Activated CD4-positive, alpha-beta T cell treated with anti-CD3 and anti-CD28 coated beads, Interleukin-2, Interleukin-4, amounts not matched to agents 100 ng/mL and 50 ng/mL, durations not matched to agents 16 hours and 8 hours (primary cell): ENCODE data around the gene TMEM51.

Experiments
- DNase-seq: peaks from one replicate; pipeline ENCODE4 v3.0.0-alpha.2; 2020; ENCODE audit warnings: low spot score

The TMEM51 gene

GRCh38 chr1:15177710-15178166 lies 24.2 kb downstream of the TMEM51 start:
- no peak for DNase-seq

DNA sequence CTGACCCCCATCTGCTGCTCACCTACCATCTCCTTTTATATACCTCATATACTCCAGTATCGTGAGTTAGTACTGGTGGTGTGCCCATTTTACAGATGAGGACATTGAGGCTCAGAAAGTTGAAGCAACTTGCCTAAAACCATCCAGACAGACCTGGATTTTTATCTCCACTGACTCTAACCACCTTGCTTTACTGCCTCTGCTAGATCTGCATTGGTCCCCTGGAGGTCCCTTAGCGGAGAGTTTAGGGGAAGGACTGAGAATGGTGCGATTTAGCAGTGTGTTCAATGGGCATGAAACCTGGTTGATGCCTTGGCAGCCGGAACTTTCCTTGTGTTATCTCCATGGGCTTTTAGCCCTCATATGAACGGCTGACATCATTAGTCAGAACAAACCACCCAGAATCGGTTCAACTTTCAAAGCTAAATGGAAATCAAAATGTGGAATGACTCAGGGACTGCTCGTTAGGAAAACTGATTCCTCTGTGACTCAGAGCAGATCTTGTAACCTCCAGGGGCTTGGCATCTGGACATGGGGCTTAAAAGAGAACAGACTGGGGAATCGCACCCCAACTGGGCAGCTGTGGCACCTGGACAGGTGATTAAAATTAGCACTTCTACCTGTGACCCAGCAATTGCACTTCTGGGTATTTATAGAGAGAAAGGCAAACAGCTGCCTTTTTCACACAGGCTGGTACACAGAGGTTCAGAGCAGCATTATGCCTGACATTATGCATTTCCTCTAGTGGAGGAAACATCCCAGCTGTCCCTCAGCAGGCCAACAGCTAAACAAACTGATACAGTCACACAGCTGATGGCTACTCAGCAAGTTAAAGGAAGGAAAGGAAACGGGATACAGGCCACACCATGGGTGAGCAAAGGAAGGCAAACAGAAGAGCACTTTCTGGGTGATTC lies 25.3 kb downstream of the TMEM51 start:
- no peak for DNase-seq

- no peak for DNase-seq
These were observed 25.9 kb downstream of the TMEM51 start for GRCh38 chr1:15179485-15179883.

DNA sequence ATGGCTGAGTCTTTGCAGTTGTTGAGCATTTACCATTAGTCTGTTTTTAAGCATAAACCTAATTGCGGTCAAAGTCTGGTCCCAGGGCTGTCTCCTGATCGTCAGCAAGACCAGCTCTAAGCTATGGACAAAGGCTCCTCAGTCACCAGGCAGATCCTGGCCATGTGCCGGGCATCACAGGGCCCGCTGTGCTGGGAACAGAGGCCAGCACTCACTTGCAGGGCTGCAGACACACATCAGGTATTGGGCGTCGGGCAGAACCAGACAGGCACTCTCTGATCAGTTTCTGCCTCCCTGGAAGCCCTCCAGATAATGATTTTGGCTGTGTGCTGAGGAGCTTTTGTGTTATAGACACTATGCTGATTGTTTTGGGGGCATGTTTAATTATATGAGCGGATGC lies 26.6 kb downstream of the TMEM51 start:
- no peak for DNase-seq

- no peak for DNase-seq
These were observed 27.5 kb downstream of the TMEM51 start for GRCh38 chr1:15180945-15181523.

DNA sequence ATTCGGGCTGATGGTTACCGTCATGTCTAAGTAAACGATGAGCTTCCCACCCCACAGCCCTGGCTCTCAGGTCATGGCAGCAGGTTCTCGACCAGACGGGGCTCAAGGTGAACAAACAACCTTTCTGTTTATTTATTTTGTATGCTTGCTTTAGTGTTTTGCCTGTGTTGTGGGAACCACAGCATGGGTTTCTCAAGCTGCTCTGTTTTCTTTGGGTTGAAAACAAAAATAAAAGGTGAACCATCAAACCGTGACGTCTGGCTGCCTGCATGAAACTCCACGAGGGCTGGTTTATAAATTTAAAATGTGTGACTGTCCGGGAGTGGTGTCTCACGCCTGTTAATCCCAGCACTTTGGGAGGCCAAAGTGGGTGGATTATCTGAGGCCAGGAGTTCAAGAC lies 28.0 kb downstream of the TMEM51 start:
- DNase-seq = no peak

DNA sequence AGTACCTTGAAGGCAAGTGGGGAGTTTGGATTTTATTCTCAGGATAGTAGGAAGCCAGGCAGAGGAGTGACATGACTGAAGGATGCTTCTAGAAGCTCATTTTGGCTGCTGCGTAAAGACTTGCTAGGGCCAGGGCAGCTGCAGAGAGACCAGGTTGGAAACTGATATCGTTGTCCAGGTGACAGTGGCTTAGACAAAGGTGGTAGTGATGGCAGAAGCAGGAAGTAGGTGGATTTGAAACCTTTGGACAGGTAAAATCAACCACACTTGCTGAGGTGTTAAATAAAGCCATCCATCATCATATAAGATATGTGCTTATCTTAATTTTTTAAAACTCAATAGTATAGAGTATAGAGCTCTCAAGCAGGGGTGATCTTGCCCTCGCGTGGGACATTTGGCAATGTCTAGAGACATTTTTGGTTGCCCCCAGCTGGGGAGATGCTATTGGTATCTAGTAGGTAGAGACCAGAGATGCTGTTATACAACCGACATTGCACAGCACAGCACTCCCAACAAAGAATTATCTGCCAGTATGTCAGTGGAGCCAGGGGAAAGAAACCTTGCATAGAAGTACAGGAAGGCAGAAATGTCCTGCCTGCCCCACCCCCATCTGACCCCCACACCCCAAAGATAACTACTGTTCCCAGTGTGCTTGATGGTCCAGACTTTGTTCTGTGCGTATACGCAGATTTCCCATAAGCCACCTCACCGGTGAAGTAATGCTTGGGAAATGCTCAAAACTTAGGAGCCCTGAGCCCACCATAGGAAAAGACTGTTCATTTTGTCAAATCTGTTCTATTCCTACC lies 31.1 kb downstream of the TMEM51 start:
- DNase-seq = no peak

GRCh38 chr1:15185617-15186016 lies 32.1 kb downstream of the TMEM51 start:
- no peak for DNase-seq

DNA sequence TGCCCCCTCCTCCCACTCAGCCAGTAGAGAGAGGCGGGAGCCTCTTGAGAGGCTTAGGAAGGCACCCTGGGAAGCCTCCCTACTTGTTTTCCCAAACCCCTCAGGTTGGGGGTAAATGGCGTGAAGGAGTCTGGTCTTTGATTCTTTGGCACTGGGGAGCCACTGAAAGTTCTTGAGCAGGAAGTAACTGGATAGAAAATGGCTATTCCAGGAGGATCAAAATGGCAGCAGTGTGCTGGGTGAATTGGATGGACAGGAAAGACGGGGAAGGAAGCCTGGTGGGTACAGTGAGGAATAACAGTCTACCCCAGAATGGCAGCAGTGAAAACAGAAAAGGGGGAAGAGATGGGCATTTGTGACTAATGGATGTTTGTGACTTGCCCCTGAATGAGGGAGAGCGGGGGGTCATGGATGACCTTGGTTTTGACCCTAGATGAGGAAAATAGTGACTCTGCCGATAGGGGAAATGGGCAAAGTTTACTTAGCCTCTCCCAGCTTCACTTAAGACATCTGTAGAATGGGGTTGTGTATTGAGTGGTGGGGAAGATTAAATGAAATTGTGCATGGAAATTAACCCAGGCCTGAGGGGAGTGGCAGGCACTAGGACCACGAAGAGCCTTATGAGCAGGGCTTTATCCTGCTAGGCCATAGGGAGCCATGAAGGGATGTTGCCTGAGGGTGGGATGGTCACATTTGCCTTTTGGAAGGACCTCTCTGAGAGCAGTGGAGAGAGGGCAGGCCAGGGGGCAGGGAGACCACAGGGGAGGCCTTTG lies 32.7 kb downstream of the TMEM51 start:
- no peak for DNase-seq

GRCh38 chr1:15186846-15187151 lies 33.3 kb downstream of the TMEM51 start:
- no peak for DNase-seq

GRCh38 chr1:15187175-15188129 lies 33.9 kb downstream of the TMEM51 start:
- no peak for DNase-seq

DNA sequence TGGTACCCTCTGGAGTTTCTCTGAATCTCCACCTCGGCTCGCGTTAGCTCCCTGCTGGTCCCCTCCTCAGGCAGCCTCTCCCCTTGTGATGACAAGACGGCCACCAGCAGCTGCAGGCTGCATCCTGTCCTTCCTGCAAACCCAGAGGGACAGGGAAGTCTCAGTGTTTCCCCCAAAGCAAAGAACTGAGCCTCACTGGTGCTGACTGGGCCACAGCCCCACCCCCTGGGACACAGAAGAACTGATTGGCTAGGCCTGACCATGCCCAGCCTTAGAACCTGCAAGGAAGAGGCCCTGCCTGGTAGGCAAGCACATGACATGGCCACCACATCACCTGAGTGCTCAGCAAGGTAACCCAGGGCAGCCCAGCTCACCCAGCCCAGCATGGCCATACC lies 34.6 kb downstream of the TMEM51 start:
- no peak for DNase-seq

DNA sequence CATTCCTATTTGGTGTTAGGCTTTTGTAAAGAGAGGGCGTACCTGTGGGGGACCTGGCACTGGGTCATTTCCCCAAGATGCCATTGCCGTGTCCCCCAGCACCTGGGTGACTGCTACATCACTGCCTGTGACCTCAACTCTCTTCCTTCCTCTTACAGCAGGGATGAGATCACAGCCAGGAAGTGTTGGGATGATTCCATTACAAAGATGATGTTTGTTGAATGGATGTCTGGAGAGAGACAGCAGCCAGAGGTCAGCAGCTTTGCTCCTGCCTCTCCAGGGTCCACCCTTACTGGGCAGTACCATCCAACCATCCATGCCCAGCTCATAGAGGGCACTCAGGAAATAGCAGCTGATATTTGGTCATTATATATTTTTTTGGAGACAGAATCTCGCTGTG lies 35.1 kb downstream of the TMEM51 start:
- DNase-seq = no peak

DNA sequence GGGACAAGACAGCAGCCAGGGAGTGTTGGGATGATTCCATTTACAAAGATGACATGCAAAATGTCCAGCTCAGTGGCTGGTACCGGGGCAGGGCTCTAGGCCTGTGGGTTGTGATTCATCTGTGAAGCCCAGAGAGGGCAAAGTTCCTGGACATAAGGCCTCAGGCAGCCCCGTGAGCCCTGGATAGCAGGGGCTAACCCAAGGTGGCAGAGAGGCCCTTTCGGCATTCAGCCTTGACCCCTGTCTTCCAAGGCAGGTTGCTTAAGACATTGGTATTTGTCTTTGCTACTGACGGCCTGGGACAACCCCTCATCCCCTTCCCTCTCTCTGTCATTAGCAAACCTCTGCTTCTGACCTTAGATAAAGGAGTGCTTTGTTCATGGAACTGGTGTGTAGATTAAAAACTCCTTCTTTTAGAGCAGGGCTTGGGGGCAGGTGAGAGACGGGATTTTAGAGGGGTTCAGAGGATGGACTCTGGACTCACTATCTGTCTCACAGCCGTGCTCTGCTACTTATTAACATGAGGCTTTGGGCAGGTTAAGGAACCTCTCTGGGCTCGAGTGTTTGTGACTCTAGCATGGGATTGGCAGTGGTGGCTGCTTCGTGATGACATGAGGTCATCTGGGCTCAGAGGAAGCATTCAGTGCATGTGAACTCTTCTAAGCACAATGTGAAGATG lies 36.3 kb downstream of the TMEM51 start:
- DNase-seq = no peak

DNA sequence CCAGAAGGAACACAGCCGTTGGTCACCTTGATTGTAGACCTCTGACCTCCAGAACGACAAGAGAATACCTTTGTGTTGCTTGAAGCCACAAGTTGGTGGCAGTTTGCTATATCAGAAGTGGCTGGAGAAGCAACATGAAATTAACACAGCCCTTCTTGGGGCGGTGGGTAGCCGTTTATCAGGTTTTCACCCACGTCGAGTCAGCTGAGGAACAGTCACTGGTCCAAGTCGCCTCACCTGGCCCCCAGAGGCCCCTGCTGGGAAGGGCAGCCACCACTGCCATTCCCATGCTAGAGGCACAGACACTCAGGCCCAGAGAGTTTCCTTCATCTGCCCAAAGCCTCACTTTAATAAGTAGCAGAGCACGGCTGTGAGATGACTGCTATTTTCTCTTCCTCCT lies 37.7 kb downstream of the TMEM51 start:
- no peak for DNase-seq

- DNase-seq = no peak
These were observed 38.2 kb downstream of the TMEM51 start for GRCh38 chr1:15191770-15192169.

GRCh38 chr1:15192916-15193550 lies 39.5 kb downstream of the TMEM51 start:
- DNase-seq = no peak

- DNase-seq = no peak
These were observed 42.0 kb downstream of the TMEM51 start for GRCh38 chr1:15195420-15196052.

DNA sequence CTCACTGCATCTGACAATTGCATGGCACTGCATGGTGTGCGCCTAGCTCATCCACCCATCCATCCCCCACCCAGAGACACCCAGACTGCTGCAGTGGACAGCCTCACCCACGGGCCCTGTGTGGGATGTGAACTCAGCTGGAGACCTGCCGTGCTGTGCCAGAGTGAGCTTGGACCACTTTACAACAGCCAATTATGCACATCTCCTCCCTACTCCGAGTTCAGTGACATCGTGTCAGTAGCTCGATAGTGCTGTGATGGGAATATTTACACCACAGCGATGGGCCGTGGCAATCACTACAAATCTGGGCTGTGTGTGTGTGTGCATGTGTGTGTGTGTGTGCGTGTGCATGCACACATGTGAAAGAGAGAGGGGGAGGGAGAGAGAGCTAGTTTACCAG lies 42.5 kb downstream of the TMEM51 start:
- no peak for DNase-seq
